ENCODE data around the gene CYTH1.

The CYTH1 gene

DNA sequence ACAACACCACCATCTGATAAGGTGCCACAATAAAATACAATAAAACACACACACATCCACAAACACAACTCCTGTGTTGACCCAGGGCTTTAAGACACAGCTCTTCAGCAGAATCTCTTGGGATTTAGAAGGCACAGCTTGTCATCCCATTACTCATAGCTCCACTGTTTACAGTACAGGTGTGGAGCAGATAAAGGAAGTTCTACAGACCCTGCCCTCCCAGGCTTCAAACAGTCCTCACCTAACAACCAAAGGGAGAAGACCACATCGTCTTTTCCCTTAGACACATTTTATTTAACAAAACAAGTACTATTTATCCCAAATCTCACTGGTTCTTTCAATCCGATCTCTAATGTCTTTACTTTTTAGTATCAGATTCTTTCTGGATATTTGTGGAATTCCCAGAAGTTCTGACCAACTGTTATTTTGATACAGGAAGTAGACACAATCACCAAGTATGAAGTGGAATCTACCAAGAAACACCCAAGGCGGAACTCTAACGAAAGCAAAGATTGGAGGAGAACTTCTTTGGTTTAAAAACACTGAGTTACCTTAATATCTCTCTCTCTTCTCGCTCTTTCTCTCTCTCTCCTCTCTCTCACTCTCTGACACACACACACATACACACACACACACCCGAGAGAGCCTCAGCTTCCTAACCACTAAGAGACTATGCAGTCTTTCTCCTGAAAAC is 46.1 kb downstream of the CYTH1 start:
- DNase-seq (ENCODE audit: low read depth in 3 of 3) = no peak

DNA sequence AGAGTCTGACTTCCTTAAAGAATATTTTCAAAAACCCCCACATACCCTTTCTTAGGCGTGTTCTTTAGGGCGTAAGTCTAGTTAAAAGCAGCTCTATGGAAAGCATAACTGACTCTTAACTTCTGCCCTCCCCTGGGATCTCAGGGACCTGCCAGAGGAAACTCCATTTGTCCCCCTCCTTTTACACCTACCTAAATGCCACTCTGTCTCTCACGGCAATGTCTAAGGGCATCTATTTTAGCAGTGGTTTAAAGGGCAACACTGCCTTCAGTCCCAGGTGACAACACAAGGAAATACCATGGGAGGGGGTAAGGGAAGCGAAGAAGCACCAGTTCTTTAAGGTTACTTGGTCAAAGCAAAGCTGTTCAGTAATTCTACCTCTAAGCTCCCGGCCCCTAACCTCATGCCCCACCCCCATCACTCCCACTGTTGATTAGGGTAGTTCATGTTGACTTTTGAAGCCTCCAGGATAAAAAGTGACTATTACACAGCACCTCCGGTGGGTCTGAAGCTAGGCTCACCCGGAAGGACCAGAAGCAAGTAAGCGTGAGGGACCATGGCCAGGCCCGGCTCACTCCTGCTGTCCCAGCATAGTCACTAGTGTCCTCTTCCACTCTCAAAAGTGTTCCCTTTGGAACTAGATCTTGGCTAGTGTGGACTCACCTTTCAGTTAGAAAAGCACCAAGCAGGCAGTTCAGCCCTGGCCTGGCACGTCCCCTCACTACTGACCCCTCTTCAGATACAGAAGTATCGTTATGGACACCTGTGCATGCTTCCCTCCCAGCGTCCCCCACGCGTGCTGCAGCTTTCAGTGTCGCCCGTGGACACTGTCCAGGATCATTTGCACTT is 47.1 kb downstream of the CYTH1 start:
- no peak for DNase-seq (ENCODE audit: low read depth in 3 of 3)

DNA sequence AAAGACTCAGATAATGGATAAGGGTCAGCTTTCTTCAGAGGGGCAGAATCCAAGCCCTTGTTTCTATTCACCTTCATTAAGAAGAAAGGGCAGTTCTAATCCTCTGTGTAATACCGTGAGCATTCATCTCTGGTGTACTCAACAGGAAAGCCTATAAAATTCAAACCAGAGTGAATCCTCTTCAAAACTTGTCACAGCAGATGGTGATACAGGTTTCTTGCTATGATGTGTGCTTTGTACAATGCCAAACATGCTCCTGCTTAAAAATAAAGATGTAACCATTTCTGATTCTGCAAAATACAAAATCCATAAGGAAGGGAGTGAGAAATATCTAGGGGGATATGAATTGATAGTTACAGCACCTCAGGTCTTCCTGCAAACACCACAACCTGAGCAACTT is 49.7 kb downstream of the CYTH1 start:
- DNase-seq (ENCODE audit: low read depth in 3 of 3) = no peak

DNA sequence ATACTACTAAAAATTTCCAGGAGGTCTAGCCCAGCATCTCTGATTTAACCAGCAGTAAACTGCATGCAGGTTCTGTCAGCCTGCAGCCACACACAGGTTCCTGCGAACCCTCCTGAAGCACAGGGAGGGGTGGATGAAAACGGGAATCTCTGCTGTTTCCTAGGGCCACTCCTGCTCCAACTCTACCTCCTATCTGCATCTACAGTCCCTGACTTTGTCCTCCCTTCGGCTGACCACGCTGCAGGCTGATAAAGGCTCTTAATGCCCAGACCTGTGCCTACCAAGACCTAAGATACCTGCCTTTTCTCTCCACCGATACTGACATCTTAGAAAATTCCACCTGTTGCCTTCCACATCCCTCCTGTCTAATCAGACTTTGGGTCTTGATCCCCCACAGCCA is 50.2 kb downstream of the CYTH1 start:
- DNase-seq (ENCODE audit: low read depth in 3 of 3) = no peak

DNA sequence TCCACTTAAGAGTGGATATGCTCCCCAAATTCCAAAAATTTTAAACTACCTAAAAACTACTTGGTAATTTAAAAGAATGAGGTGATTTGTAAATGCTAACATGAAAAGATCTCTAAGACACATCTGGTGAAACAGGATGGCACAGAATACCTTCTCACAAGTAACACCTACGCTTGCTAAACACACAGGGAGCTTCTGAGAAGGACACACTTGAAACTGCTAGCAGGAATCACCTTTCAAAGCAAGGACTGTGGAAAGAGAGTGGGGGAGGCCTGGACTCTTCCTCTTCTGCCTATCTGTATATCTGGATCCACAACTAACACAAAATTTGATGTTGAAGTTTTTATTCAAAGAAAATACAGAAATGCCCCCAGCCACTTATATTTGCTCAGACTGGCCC is 52.4 kb downstream of the CYTH1 start:
- no peak for DNase-seq (ENCODE audit: low read depth in 3 of 3)

DNA sequence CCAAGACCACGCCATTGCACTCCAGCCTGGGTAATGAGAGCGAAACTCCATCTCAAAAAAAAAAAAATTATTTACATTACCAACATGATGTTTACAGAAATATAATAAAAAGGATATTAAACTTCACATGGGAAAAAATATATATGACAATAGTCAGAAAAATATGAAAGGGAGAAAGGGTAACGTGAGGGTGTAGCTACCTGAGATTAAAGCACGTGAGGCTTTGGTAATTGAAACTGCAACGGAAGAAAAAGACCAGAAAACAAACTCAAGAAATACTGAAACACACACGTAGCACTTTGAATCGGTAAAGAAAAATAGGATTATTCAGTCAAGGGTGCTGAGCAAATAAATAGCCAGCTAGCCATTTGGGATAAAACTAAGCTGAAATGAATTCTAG is 53.6 kb downstream of the CYTH1 start:
- no peak for DNase-seq (ENCODE audit: low read depth in 3 of 3)

DNA sequence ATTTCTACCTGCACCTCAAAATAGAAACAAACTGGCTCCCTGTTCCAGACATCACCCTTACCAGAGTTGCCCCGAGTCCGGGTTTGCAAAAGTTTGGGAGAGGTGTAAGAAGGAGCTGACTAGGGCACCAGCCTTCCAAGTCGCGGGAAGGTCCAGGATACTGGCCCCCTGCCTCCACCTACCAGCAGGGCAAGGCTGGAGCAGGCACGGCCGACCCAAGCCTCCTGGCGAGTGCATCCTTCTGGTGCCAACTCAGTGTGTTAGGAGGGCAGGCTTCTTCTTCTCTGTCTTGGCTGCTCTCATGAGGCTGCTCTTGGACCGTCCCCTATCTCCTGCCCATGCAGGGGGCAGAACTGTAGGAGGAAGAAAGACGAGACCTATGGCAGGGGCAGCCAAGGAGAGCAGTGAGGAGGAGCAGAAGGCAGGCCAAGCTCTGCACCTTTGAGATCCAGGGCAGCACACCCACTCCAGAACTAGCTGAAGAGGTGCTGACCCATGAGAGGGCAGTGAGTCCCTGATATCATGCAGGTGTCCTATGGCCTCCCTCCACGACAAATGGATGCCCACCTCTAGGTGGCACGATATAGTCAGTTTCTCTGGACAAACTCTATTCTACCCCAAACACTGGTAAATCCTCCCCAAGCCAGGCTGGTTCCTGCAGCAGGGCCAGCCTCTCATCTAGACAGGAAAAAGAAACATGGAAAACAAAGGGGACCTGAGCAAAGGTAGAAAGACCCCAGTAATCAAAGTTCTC is 54.4 kb downstream of the CYTH1 start:
- no peak for DNase-seq (ENCODE audit: low read depth in 3 of 3)

DNA sequence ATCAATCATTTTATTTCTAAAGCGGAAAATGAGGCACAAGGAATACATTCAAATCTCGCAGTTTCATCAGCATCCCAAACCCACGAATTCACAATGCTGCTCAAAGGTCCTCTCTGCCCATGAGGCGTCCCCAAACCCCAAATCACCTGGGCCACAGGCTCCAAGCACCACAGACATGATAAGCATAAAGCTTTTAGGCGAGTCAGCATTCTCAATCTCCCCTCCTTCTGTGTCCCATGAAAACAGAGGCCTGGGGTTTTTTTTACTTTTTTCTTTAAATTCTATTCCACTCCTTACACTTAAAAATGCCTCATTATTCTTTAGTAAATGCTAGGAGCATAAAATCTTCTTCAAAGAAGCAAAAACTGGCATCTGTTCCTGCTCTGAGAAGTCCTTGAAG is 55.0 kb downstream of the CYTH1 start:
- DNase-seq (ENCODE audit: low read depth in 3 of 3) = no peak

DNA sequence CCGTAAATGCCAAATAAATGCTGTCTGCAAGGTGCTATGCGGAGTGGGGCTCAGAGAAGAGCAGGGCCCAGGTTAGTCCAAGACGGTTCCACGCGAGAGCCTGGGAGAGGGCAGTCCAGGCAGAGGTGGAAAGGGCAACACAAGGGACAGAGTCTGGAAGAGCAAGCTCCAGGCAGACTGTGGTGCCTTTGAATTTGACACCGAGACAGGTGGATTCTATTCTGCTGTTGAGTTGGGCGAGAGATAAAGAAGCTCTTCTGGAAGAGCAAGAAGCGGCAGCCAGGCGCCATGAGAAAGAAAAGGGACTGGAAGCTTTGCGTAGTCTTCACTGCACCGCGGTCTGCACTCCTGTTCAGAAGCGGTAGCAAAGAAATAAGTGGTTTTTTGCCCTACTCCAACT is 55.6 kb downstream of the CYTH1 start:
- DNase-seq (ENCODE audit: low read depth in 3 of 3) = no peak

DNA sequence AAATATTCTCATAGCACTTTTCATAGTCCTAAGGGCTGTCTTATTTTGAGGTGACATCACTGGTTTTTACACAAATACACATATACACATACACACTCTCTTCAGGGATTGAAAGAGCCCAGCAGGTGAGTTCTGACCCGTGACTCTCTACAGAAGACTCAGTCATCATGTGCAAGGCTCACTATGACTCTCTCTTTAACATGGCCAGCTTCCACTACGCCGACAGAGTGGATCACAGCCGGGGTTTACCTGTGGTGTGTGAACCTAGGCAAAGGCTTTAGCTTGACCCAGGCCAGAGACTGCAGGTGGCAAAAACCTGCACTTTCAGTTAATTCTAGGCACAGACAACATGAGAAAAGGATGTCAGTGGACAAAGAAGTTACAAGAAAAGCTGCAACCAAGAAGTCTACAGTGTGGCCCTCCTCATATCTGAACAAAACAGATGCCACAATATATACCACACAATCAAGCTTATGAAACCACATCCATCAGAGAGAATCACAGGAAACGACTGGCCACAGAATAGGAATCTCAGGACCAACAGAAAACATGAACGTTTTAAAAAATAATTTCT is 56.5 kb downstream of the CYTH1 start:
- DNase-seq (ENCODE audit: low read depth in 3 of 3) = no peak

DNA sequence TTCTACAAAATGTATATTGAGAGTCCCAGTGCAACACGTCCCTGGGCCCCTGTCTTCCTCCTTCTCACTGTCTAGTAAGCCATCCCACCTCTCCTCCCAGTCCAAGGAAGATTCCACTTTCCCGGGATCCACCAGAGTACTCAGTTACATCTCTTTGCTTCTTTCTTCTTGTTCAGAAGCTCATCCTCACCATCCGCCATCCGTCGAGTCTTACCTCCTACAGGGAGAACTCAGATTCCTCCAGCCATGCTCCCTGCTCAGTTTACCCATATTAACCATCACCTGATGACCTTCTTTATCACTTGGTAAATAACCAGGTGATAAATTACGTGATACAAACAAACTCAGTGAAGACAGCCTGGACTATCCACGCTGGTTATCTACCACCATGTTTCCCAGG is 57.1 kb downstream of the CYTH1 start:
- DNase-seq (ENCODE audit: low read depth in 3 of 3) = no peak

DNA sequence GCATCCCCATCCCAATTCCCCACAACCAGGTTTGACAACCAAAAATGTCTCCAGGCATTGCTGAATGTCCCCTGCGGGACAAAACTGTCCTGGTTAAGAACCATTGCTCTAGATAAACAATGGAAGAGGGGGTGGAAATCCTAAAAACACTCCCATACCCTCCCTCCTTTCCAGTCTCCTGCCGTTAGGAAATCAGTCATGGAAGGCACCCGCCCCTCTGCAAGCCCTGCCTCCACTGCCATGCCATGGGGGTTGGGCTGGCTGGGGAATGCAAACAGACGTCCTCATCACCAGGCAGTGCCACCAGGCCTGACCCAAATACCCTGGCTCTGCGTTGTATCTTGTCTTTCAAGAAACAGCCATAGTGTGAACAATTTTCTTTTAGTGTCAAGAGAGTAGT is 57.5 kb downstream of the CYTH1 start:
- DNase-seq (ENCODE audit: low read depth in 3 of 3) = no peak

DNA sequence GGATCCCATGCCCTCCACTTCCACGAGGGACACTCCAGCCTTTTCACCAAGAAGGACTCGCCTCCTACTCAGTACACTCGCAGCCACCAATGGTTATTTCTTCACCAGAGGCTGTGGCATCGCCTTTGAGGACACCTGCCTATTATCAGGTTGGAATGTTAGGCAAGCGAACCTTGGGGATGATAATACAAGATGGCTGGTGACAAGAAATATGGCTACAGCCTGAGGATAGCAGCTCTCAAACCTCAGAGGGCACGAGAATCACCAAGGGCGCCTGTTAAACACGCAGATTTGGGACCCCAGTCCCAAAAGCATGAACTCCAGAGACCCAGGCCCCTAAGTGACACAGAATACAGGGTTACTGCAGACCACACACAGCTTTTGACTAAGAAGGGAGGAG is 58.1 kb downstream of the CYTH1 start:
- no peak for DNase-seq (ENCODE audit: low read depth in 3 of 3)

DNA sequence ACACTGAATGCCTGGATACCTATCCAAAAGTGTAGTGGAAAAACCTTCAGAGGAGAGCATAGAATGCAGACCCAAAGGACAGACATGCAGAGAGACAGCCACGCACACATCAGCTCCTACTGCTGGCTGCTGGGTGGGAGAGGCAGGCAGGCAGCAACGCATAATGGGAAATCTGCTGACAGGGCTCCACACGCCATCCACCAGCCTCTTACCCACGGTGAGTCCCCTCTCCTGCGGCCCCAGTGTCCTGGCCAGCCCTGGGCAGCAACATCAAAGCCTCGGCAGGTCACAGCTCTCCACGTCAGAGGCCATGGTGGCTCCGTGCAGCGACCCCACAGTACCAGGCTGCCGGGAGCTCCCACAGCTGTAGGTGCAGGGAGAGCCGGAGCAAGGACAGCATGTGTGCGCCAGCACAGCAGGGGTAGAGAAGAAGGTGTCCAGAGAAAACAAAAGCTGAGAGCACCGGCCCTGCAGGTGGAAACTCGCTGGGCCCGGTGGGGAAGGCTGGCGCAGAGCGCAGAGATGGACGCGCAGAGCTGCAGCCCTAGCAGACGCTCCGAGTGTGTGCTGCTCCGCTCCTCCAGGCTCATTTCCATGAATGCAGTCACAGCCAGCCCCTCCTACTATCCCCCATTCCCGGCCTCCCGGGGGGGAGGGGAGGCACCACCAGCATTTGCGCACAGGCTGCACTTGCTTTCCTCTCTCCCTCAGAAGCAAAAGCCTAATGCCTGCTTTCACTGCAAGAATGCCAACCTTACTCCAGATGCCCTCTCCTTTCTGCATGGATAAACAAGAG is 58.9 kb downstream of the CYTH1 start:
- no peak for DNase-seq (ENCODE audit: low read depth in 3 of 3)

DNA sequence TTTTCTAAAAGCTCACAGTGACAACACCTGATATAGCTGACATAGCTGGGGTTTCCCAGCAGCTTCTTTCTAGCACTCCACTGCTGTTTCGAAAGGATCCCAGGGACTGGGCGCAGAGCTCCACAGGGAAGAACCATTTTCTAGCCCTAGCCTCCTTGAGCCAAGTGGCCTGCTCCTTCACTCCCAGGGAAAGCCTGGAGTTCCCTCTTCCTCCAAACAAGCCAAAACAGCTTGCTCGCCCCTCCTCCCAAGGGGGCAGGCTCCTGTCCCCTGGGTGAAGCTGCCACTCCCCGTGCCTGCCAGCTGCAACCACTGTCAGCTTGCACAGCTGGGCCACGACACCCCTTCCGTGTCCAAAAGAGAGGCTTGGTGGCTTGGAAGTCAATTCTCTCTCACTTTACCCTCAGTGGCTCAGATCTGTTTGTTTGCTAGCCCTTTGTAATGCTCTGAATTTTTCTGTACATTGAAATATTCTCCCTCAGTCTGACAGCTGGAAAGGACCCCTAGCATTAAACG is 59.8 kb downstream of the CYTH1 start:
- DNase-seq (ENCODE audit: low read depth in 3 of 3) = no peak

DNA sequence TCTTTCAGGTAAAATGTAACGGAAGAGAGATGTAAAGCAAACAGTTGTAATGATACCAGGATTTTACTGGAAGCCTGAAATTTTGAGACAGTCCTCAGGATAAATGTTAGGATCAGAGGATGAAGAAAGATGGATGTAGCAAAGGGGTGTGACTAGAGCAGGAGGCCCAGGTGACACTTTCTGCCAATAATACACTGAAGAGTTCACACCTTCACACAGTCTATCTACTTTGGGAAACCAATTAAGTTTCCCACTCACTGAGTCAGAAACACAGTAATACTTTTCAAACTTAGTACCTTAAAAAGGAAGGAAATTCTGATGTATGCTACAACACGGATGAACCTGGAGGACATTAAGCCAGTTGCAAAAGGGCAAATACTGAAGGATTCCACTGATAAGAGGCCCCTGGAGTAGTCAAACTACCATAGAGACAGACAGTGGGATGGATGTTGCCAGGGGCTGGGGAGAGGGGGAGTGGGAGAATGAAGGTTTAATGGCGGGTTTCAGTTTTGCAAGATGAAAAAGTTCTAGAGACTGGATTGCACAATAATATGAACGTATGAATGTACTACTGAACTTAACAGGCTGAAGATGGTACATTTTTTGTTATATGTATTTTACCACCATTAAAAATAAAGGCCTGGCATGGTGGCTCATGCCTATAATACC is 62.3 kb downstream of the CYTH1 start:
- no peak for DNase-seq (ENCODE audit: low read depth in 3 of 3)

DNA sequence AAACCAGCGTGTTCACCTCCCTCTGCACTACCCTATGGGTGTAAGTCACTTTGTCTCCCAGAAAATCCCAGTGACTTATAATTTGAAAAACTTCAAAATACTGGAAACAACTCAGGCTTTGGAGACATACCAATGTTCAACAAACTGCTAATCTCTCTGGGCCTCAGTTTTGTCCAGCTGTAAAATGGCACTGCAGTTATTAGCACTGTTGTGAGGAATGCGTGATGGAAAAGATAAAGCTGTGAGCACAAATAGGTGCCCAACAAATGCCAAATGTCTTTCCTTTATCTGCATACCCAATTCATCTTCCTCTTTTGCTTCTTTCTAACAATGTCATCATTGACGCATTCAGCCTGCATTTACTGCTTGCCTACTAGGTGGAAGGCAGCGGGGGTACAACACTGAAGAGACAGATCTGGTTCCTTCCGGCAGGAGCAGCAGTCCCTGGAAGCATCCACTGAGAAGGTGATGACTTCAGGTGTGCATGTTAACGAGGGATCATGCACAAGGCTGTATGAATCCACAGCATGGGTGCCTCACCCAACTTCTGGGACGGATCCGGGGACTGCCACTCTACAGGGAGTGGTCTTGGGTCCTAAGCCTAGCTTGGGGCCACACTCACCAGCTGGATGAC is 63.4 kb downstream of the CYTH1 start:
- DNase-seq (ENCODE audit: low read depth in 3 of 3) = no peak

DNA sequence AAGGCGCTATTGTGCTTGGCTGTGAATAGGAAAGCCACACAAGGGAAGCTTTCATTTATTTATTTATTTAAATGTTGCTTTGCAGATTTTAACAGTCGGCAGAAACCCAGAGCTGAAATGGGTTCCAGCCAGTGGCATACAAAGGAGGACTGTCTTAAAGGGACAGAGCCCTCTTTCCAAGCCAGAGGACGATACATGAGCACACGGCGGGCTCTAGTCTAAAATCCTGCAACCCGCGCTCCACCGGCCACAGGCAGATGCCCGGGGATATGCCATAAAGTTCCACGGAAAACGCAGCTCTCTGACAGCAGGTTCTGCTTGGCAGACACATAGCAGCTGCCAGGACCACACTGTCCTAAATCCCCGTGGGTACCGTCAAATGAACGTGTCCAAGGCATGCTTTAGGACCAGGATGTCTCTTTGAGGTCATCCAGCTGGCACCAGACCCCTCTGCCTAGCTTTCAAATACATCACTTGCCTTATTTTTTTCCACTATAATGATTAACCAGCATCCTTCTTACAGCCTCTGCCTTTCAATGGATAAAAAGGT is 64.6 kb downstream of the CYTH1 start:
- no peak for DNase-seq (ENCODE audit: low read depth in 3 of 3)

DNA sequence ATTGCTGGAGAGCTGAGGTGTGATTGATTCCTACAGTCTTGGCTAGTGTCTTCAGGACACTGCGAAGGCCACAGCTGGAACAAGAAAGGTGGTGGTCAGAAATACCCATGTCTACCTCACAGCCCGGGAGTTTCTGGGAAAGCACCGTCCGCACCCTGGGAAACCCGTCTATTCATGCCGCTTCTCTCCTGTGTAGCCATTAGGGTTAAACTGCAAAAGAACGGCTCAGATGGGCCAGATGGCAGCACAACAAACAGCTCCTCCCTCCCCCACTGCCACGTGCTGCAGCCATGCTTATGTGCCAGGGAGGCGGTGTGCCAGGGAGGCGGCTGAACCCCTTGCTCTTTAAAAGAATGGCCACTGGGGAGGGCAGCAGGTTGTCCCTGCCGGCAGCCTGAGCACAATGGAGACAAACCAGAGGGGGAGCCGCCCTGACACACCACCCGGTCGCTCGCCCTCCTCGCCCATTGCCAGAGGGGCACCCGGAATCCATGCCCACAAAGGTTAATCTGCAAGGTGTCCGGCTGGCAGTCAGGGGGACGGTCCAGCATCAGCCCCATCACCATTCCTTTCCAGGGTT is 65.2 kb downstream of the CYTH1 start:
- no peak for DNase-seq (ENCODE audit: low read depth in 3 of 3)

DNA sequence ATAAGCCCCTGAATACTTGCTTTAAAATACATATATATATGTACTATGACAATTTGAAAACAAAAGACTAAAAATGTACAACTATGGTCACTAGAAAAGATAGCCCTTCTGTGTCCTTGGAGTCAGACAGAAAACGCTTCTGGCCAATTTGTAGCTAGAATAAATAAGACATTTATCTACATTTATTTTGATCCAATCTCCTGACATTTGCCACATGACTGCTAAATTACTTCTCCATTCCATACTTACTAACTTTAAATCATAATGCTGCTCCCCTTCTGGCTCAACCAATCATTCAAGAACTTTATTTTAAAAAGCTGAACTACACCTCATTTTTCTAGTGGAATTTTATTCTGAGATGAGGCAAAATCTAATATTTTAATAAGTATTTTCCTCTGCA is 65.8 kb downstream of the CYTH1 start:
- no peak for DNase-seq (ENCODE audit: low read depth in 3 of 3)
